Stimulated activated CD8-positive, alpha-beta memory T cell treated with anti-CD3 and anti-CD28 coated beads, Interleukin-4, amount 100 ng/mL, for 48 hours (primary cell): ENCODE measurements around the gene HNRNPA3.
"Not testable (repeated sequence)": the region's sequence is repeated elsewhere in the genome, so short reads cannot be mapped to it uniquely, and the experiment has no call there.

Source experiments
- DNase-seq: peaks from one replicate; pipeline ENCODE4 v3.0.0-alpha.2; 2020

HNRNPA3 gene

DNA sequence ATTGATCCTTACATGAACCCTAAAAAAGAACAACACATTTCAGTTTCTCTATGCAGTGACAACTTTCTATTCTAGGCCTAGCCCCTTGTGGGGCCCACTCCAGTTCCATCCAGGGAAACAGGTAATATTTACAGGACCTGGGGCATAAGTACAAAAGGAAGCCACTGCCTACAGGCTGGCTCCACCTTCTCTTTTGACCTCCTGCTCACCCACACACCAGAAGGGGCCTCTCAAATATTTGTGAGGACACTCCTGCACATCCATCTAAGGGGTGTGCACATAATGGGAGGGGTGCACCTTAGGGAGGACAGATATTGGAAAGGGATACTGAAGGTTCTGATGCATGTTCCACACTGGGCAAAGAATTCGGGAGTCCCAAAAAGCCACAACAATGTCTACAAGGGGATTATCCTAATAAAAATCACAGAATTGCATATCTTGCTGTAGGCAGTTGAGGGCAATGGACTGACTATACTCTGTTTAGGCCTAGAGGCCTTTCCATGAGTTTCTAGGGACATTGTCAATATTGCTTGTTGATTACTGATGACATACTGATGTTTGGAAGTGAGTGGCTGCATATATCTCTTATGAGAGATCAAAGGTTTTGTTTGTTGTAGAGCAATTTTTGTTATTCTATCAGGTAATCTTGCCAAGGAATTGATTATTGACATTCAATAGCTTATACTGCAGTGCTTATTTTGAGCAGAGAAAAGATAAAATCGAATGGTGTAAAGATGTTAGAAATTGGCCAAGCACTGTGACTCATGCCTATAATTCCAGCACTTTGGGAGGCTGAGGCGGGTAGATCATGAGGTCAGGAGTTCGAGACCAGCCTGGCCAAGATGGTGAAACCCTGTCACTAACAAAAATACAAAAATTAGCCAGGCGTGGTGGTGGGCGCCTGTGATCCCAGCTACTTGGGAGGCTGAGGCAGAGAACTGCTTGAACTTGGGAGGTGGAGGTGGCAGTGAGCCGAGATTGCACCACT is 23.8 kb upstream of the HNRNPA3 start:
- DNase-seq, result no peak

DNA sequence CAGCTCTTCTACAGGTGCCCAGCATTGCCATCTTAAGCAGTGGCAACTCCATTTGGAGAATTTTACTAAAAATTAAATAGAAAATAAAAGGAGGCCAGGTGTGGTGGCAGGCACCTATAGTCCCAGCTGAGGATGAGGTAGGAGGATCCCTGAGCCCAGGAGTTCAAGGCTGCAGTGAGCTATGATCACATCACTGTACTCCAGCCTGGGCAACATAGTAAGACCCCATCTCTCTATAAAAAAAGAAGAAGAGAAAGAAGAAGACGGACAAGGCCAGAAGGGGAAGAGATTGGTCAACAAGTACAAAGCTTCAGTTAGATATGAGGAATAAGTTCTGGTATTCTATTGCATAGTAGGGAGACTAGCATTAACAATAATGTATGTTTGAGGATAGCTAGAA is 21.7 kb upstream of the HNRNPA3 start:
- DNase-seq, result no peak

DNA sequence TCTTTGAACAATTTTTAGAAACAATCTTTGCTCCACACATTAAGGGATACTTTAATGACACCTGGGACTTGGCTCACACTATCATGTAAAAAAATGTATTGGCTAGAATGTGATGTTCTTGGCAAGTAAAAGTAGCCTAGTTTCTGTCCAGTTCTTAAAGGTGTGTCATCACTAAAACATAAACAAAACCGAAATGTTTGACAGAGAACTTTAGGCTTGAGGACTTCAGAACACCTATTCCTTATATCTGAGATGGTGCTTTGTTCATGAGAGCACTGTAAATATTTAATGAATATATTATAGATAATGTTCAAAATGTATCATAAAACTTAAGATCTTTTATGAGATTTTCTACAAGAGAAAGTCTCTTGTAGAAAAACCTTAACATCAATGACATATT is 19.8 kb upstream of the HNRNPA3 start:
- no peak for DNase-seq

DNA sequence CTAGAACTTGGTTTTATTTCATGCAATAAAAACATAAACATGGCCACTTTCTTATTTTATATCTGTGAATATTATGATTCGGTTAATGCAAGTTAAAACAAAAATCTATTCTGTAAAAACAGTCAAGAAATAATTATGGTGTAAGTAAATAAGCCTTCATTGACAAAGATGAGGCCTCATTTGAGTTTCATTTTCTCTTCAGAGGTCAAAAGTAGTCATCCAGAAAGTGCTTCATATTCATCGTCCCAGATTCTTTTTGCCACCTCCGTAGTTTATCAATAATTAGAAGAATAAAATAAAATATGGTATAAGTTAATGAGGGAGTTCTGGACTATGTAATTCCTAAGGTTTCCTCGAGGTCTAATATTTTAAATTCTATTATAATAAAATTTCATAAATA is 19.4 kb upstream of the HNRNPA3 start:
- no peak for DNase-seq

DNA sequence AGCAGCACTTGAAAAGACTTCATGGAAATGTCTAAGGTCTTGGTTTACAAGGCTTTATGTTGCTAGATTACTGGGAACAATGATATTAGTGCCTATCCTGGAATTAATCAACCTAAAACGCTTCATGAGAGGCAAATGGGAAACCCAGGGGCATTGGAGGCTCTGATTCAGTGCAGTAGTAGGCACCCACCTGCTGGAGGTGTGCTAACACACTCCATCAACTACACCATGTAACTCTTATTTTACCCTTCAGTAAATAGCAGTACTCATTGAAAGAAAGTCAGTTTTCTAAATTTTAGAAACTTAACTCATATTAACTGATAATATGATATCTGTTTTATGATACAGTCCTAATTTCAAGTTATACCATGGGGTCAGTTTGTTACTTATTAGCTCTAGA is 17.4 kb upstream of the HNRNPA3 start:
- DNase-seq, result no peak

DNA sequence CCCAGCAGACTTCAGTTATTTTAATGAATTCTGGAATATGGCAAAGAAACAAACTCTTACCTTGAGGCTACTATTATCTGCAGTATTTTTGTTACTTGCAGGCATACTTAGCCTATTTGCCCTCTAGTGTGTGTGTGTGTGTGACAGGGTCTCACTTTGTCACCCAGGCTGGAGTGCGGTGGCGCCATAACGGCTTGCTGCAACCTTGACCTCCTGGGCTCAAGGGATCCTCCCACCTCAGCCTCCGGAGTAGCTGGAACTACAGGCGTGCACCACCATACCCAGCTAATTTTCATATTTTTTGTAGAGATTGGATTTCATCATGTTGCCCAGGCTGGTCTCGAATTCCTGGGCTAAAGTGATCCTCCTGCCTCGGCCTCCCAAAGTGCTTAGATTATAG is 12.2 kb upstream of the HNRNPA3 start:
- not testable (repeated sequence) for DNase-seq

DNA sequence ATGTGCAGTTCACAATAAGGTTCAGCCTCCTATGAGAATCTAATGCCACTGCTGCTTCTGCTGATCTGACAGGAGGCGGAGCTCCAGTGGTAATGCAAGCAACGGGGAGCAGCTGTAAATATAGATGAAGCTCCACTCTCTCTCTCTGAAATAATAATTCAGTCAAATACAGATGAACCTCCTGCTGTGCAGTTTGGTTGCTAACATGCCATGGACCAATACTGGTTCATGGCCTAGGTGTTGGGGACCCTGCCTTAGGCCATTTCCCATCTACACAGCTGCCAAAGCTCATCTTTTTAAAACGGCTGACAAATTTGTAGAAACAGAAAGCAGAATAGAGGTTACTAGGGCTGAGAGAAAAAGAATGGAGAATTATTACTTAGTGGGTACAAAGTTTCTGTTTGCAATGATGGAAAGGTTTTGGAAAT is 10.7 kb upstream of the HNRNPA3 start:
- no peak for DNase-seq

DNA sequence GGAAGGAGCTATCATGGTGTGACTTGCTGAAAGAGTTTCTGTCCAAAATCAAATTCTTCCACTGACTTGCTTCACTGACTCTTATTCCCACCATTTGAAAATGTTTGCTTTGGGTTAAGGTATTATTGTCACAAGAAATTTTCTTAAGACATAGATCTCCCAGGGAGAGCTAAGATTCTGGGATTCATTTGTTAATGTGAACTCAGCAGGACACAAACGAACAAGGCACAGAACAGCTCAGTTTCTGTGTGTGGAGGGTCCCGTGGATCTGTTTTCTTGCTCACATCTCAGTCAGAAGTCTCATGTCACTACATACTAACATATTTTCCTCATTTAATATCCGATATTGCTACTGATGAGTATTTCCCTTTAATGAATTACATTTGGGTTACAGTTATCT is 8.2 kb upstream of the HNRNPA3 start:
- DNase-seq, result no peak

DNA sequence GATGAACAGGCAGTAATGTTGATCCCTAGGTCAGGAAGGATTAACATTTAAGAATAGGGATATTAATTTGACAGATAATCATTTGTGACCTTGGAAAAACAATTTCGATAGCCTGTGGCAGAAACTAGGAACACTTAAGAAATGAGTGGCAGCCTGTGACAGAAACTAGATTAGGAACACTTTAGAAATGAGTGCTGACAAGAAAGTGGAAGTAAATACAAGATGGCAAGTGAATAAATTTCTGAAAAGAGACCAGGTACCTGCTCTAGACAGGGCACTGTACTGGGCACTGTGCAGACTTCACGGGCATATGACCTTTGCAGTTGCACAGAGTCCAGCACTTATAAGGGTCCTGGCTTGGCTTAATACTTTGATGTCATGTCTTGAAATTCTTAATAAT is 5.5 kb upstream of the HNRNPA3 start:
- DNase-seq, result no peak

DNA sequence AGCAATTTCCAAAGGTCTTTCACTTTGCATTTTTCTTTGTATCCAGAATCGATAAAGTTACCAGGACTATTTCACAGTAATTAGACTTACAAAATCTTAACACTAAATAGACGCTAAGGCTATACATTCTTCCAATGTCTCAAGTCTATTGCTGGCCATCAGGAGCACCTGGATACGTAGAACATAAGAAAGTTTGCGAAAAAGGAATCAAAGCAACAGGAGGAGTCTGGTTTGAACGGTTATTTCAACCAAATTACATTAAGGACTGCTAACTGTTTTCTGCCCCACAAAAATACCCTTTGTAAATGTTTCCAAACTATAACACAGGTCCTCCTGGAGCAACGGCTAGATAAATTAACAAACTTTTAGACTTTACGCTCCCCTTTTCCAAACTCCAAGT is 1.4 kb upstream of the HNRNPA3 start:
- no peak for DNase-seq

DNA sequence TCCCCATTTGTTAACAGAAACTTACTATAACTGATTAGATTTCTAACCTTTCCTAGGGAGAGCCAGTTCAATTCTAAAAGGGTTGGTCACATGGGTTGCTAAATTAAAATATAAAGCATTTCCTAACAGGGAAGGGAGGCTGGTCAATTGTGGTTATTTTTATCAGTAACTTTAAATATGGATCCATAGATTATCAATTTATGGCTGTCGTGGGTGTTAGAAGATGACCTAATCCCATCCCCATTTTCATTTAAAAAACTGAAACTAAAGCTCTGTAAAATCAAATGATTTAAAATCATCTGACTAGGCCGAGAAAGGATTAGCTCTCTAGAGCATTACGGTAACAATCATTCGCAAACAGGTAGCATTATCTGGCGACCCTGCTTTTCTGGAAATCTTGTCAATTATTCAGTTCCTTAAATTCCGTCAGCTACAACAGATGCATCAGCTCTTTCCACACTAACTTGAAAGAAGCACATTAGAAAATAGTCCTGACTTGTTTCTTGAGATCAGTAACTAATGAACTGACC is 953 bp upstream of the HNRNPA3 start:
- no peak for DNase-seq

DNA sequence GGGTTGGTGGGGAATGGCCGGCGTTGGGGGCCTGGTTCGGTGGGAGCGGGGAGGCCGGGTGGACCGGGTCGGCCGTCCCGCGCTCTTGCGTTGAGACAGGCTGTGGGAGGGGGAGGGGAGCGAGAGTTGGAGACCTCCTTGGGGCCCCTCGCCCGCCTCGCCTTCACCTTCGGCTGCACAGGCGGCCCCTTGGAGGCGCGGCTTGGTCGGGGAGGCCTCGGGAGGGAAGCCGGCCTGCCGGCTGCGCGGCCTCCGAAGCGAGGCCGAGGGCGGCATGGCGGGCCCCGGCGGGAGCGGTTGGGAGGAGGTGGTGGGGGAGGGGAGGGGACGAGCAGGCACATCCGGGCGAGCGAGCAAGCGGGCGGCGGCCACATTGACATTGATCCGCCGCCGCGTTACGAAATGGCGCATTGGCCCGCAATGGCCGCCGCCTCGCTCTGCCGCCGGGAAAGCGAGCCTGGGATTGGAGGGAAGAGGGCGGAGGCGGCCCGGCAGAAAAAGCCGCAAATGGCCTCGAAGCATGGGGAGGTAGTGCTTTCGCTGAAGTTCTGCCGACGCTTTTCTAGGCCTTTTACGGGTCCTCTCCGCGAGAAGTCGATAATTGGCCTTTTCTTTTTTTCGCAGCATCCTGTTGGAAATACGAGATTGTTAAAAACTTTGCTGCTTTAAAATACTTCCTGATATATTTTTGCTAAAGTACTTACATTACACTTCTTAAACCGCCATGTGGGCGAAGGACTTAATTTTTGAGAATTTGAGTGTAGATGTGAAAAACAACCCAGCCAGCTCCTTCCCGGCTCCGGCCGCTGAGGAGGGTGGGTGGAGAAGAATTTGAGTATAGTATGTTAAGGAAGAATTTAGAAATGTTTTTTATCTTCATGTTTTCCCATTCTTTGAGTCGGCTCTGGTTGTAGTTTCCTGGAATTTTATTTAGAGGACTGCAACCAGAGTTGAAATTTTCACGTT is 580 bp downstream of the HNRNPA3 start:
- DNase-seq, result peak; percentile 93

DNA sequence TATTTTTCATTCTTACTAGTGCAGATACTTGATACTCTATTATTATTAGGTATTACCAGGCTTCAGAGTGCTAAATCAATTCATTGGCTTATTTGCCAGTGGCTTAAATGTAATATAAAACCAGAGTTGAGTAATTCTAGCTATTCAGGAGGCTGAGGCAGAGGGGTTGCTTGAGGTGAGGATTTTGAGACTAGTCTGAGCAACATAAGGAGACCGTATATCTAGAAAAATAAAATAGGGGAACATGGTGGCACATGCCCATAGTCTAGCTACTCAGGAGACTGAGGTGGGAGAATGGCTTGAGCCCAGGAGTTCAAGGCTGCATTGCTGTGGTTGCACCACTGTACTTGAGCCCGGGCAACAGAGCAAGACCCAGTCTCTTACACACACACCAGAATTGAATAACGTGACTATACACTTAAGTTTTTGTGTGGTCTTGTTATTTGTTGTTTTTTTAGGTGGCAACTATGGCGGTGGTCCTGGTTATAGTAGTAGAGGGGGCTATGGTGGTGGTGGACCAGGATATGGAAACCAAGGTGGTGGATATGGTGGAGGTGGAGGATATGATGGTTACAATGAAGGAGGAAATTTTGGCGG is 4.8 kb downstream of the HNRNPA3 start:
- no peak for DNase-seq

DNA sequence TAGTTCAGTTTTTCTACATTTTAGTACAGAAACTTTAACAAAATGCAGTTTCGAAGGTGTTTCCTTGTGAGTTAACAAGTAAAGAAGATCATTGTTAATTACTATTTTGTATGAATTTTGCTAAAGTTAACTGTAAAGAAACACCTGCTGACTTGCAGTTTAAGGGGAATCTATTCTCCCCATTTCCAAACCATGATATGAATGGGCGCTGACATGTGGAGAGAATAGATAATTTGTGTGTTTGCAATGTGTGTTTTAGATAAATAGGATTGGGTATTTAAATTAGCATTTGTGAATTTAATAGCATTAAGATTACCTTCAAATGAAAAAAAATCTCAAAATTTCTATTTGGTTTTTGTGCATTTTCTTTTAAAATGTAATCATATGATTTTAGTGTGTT is 7.2 kb downstream of the HNRNPA3 start:
- DNase-seq, result not testable (repeated sequence)

DNA sequence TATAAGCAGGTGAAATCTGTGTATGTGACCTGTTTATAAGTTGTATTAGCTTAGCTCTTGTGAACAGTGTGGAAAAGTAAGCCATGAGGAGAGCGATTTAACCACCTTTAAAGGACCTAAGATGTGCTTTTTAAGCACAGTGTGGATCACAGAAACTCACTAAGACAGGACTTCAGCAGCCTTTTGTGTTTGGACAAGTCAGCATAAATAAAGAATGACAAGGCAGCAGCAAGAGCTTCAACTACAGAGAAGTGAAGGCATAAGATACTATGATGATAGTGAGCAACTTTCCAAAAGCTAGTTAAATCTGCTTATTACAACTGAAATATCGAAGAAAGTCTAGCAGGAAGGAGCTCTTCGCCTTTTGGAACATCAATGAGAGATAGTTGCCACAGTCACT is 8.9 kb downstream of the HNRNPA3 start:
- no peak for DNase-seq

DNA sequence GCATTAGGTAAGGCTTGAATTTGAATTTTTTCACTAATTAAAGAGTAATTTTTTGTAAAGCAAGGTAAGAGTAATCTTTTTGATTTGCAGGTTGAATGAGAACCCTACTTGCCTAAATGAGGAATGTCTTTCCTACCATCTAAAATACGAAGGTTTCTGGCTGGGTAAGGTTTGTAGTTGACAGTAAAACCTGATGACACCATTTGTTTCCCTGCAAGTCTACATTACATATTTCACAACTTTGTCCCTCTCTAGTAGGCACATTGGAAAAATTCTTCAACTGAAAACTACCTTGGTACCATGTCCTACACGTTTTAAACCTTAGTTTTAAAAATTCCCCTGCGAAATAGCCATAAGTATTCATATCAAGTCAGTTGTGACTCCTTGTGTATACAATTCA is 9.4 kb downstream of the HNRNPA3 start:
- no peak for DNase-seq

DNA sequence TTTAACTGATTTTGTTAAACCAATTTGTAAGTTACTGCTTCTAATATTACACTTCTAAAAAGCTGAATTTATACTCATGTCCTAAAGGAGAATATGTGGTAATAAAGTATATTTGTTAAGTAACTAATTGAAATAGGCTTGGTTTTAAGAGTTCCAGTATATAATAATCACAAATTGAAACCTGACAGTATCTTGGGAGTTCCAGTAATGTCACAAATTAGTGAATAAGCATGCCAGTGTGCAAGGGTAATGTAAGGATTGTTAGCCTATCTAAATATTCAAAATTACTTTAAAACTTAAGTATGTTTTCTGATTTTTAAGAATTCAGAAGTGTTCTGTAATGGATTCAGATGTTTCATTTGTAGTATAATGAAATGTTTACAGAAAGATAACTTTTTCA is 10.8 kb downstream of the HNRNPA3 start:
- not testable (repeated sequence) for DNase-seq

DNA sequence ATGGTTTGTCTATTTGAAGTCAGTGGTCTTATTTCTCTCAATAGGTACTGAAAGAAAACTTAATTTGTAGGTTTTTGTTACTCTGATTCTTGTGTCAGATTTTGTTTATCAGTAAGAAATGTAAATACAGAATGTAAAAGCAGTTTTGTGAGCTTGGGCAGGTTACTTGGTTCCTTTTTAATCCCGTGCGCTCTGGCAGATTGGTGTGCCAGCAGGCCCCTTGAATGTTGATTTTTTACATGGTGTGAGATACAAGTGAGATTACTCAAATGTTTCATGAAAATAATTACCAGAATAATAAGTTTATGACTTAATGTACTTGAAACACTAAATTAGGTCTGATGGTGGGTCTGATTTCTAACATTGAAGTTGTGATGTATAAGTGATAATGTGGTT is 13.4 kb downstream of the HNRNPA3 start:
- DNase-seq, result no peak

DNA sequence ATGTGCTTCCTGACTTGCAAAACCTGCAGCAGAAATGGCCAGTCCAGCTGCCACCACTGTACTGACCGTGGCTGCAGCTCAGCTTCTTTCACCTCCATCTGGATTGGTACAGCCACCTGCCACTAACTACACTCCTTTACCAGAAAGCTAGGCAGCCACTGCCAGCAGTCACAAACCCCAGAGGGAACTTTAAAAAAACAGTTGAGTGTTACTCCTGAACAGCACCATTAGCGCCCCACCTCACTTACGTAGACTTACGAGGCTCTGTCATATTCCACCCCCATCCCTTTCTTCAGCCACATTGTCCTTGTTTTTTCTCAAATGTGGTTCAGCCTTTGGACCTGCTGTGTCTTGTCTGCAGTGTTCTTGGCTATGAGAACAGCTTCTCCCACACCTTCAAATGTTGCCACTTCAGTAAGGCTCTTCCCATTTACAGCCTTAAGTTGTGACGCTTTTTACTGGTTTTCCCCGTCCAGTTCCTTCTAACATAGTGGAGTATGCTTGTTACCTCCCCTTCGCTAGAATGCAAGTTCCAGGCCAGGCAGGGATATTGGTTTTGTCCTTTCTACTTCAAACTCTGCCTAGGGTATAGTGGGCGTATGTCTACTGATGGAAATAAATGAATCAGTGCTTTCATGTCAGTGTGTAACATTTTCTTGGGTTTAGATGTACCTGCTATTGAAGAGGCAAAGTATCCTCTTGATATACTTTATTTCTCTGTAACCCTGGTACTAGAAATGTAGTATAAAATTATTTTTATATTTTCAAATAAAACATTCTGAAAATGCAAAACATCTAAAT is 17.0 kb downstream of the HNRNPA3 start:
- no peak for DNase-seq

DNA sequence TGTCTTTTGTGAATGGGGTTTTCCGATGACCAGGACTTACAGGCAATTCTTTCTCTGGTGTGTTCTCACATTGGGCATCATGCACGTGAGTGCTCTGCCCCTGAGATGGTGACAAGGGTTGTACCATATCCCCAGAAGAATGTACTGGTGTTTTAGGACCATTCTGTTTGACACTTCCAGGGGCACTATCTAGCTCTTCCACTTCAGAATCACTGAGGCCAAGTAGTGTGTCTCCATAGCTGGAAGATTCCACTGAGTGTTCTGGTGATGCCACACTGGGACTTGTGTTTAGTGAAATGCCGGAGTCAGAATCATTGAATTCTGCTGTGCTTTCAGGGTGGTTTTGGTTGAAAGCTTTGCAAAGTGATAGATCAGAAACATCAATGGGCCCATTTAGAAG is 18.7 kb downstream of the HNRNPA3 start:
- no peak for DNase-seq

DNA sequence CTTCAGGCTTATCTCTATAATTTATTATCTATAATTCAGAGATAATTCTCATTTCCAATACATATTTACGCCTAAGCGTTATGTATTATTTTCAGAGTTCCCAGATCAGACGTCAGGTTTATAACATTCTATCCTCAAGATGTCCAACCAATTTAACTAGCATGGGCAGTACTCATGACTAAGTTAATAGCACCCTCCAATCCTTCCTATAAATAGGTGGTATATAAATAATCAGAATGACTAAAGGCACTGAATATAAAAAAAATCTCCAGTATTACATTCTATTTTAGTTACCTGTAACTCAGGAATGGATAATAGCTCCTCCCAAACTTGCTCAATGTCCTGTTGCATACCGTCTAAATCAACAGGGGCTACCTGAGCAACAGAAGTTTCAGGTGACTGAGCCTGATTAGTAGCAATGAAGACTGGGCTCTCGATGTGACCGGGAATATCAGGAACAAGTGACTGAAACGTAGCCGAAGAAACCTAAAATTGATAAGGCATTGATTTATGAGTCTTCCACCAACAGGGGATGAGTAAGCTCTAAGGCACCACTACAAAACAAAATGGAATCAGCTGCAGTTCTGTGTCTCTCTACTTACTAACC is 19.6 kb downstream of the HNRNPA3 start:
- DNase-seq, result no peak

DNA sequence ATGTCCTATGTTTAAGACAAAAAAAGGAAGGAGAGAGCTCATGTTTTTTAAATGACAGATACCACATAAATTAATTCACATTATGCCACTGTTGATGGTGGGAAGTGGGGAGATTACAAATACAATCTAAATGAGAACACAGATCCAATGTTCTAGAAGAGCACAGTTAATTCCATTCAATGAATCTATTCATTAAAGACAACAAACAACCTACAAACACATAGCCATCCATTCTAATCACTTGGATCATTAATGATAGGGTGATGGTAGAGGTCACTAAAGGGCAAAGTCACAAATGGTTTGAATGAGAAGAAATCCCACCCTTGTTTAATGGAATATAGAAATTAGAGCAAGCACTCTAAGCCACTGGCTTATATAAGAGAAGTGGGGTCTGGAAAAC is 21.7 kb downstream of the HNRNPA3 start:
- no peak for DNase-seq
